Esophagus muscularis mucosa (tissue), 4 donors: Measurements from ENCODE around the gene ADA. TPM values are rescaled to one million over a fixed set of nuclear protein-coding genes. Genes with fewer than 3 reads are reported as not detected.

Source experiments
- DNase-seq: peaks from one replicate; pipeline ENCODE4 v3.0.0-alpha.2; 2017; ENCODE audit errors: extremely low spot score
- H3K27ac ChIP-seq, 4 donors: fragments of 200-600 bp; sonication (generic); replicated peaks in 1 of 4; 1 replicate in 3 of 4; 2 replicates in 1 of 4; pipeline ENCODE4 v1.5.1; 2016 to 2019; ENCODE audit warnings: mild to moderate bottlenecking in 1 of 4
- H3K27me3 ChIP-seq, 4 donors: fragments of 200-600 bp; sonication (generic); one replicate each; pipeline versions ENCODE4 v1.5.1 to v1.6.0; 2016 to 2019
- H3K36me3 ChIP-seq, 4 donors: fragments of 200-600 bp; sonication (generic); one replicate each; pipeline ENCODE4 v1.5.1; 2016 to 2019
- H3K4me1 ChIP-seq, 4 donors: fragments of 200-600 bp; sonication (generic); one replicate each; pipeline ENCODE4 v1.5.1; 2016 to 2019
- H3K4me3 ChIP-seq, 4 donors: fragments of 200-600 bp; sonication (generic); 1 replicate in 2 of 4; 2 replicates in 2 of 4; pipeline ENCODE4 v1.5.1; 2016 to 2019; ENCODE audit warnings: mild to moderate bottlenecking in 4 of 4, moderate library complexity in 1 of 4
- H3K9me3 ChIP-seq, 4 donors: fragments of 200-600 bp; sonication (generic); 1 replicate in 3 of 4; 2 replicates in 1 of 4; pipeline ENCODE4 v1.5.1; 2016 to 2019
- CTCF ChIP-seq, 3 experiments: fragments of 200-600 bp in 2 of 3; fragments of 450-650 bp in 1 of 3; sonication (generic) in 2 of 3; IDR thresholded peaks; one replicate each; pipeline ENCODE4 v1.5.1; 2017 to 2019; ENCODE audit warnings: antibody characterized with exemption in 3 of 3, mild to moderate bottlenecking in 2 of 3, moderate library complexity in 1 of 3
- EP300 ChIP-seq: sonication (generic); formaldehyde crosslinking; IDR thresholded peaks from one replicate; pipeline ENCODE4 v1.6.1; 2017; ENCODE audit warnings: antibody characterized with exemption
- POLR2A ChIP-seq: fragments of 450-650 bp; IDR thresholded peaks from one replicate; pipeline ENCODE4 v1.6.1; 2017; ENCODE audit warnings: antibody characterized with exemption, moderate library complexity, mild to moderate bottlenecking, low read depth
- POLR2AphosphoS5 ChIP-seq, 2 donors: sonication (generic); formaldehyde crosslinking; IDR thresholded peaks; one replicate each; pipeline ENCODE4 v1.6.1; 2017; ENCODE audit warnings: antibody characterized with exemption in 2 of 2
- WGBS: methylation state at CpG from one replicate; pipeline ENCODE4 v1.1.5; 2018; 5-methylcytosine and 5-hydroxymethylcytosine counted together
- intact Hi-C: fragments of 100-400 bp; cut with DNase I; formaldehyde crosslinking; loops from one replicate; pipeline ENCODE4 v1.15.1; 2023
- total RNA-seq, 4 donors: library from RNA; depleted of rRNA; stranded (reverse); fragments of >200 nt; gene quantifications; one replicate each; pipeline versions ENCODE4 v1.1.0 to v1.2.1, GENCODE V29; 2016

Gene ADA
- total RNA-seq, 4 donors from 2014 or later: 9.6 to 18.4 (median 13.4) TPM

DNA sequence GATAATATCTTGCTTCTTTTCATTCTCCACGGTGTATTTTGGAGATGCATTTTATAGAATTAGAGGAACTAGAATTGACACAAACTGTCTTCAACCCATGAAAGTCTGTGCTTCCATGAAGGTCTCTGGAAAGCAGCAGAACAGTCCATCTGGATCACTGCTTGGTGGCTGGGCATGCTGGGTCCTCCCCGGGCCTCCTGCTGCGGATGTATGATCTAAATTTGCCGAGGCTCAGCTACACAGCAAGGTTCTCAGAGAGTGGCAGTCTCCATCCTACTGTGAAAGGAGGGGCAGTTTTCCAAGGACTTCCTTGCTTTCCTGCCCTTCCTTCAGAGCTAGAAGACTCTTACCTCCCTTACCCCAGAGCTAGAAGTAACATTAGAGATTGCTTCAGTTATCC lies 54.0 kb downstream of the ADA start:
- 82% methylated on average over 4 of the region's 4 CpGs for WGBS
- no peaks in the 10 kb centered on the region for H3K9me3 ChIP-seq
- intact Hi-C loops: no loop called here
- DNase-seq: no peak
- H3K36me3 ChIP-seq: peaks cover 0 to 20% (median 1%) of the 10 kb centered on the region in 4 donors
- no peaks in the 10 kb centered on the region for H3K27me3 ChIP-seq
- H3K27ac ChIP-seq: peak overlapping the region; percentile 88 to 93 (median 90)
- no peak overlapping the region for H3K4me3 ChIP-seq
- peaks cover 92 to 100% (median 93%) of the 10 kb centered on the region in 4 donors for H3K4me1 ChIP-seq
- TF ChIP-seq POLR2A (no peak), CTCF (IDR thresholded peaks at IDR 0.05) (no peak), POLR2AphosphoS5 (IDR thresholded peaks at IDR 0.05) (no peak), EP300 (no peak)

DNA sequence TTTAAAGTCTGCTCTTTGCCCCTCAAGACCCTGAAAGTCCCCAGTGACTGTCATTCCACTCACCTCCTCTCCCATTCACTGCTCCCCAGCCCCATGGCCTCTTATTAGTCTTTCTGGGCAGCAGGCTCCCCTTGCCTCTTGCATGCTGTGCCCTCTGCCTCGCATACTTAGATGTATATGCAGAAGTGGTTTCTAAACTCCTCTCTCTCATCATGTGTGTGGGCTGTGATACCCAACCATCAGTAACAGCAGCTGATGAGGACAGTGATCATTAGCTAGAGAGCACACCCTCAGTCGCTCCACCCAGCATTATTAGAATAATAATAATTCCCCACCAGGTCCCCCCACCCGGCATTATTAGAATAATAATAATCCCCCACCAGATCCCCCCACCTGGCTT lies 54.6 kb downstream of the ADA start:
- Histone ChIP-seq H3K4me1 (peaks cover 85 to 100% (median 92%) of the 10 kb centered on the region in 4 donors), H3K4me3 (no peak overlapping the region), H3K9me3 (no peaks in the 10 kb centered on the region), H3K27me3 (no peaks in the 10 kb centered on the region), H3K27ac (peak overlapping the region; percentile 88 to 93 (median 90)), H3K36me3 (peaks cover 0 to 27% (median 7%) of the 10 kb centered on the region in 4 donors)
- TF ChIP-seq POLR2A: no peak
- no peak for TF ChIP-seq POLR2AphosphoS5 (IDR thresholded peaks at IDR 0.05)
- no peak for TF ChIP-seq EP300
- TF ChIP-seq CTCF (IDR thresholded peaks at IDR 0.05): no peak
- WGBS: 82% methylated on average over 3 of the region's 3 CpGs
- no peak for DNase-seq
- intact Hi-C loops: no loop called here

GRCh38 chr20:44596010-44596409 lies 55.5 kb downstream of the ADA start:
- H3K4me1 ChIP-seq: peaks cover 78 to 100% (median 90%) of the 10 kb centered on the region in 4 donors

DNA sequence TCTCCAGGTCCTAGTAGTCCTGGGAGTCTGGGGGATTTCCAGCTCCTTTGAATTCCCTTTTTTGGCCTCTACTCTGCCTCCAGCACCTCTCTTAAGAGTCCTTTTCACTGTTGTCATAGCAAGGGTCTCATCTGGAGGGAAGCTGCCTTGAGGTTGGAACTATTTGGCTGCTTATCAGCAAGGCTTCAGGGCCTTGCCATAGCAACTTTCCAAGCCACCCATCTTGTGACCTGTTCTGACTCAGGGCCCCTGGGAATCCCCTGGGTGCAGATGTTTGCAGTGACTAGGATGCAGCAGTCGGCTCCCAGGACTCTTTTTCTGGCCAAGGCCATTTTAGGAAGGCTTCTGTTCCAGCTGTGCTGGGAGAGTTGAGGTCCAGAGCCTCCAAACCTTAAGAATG lies 56.8 kb downstream of the ADA start:
- no peak overlapping the region for H3K4me3 ChIP-seq
- H3K27me3 ChIP-seq: no peaks in the 10 kb centered on the region
- intact Hi-C loops: no loop called here
- H3K9me3 ChIP-seq: no peaks in the 10 kb centered on the region
- peak overlapping the region; percentile 63 to 93 (median 89) for H3K27ac ChIP-seq
- H3K36me3 ChIP-seq: peaks cover 11 to 48% (median 27%) of the 10 kb centered on the region in 4 donors
- DNase-seq: no peak
- TF ChIP-seq POLR2AphosphoS5 (IDR thresholded peaks at IDR 0.05) (no peak), POLR2A (no peak), EP300 (no peak), CTCF (IDR thresholded peaks at IDR 0.05) (no peak)
- peaks cover 68 to 99% (median 85%) of the 10 kb centered on the region in 4 donors for H3K4me1 ChIP-seq
- WGBS: 13% methylated on average over 1 of the region's 1 CpG

More at GRCh38 chr20:44596010-44596409, 55.5 kb downstream of the ADA start:
- H3K27ac ChIP-seq: peak overlapping the region; percentile 88 to 93 (median 90)
- TF ChIP-seq EP300 (no peak), CTCF (IDR thresholded peaks at IDR 0.05) (no peak), POLR2A (no peak), POLR2AphosphoS5 (IDR thresholded peaks at IDR 0.05) (no peak)
- intact Hi-C loops: no loop called here
- DNase-seq: no peak
- H3K9me3 ChIP-seq: no peaks in the 10 kb centered on the region
- 69% methylated on average over 4 of the region's 4 CpGs for WGBS
- no peaks in the 10 kb centered on the region for H3K27me3 ChIP-seq
- H3K36me3 ChIP-seq: peaks cover 4 to 35% (median 15%) of the 10 kb centered on the region in 4 donors
- no peak overlapping the region for H3K4me3 ChIP-seq

GRCh38 chr20:44593751-44594150 lies 57.7 kb downstream of the ADA start:
- no peak for DNase-seq
- no peaks in the 10 kb centered on the region for H3K27me3 ChIP-seq
- no peaks in the 10 kb centered on the region for H3K9me3 ChIP-seq
- peaks cover 60 to 98% (median 80%) of the 10 kb centered on the region in 4 donors for H3K4me1 ChIP-seq
- H3K36me3 ChIP-seq: peaks cover 11 to 51% (median 27%) of the 10 kb centered on the region in 4 donors
- peak overlapping the region; percentile 63 to 93 (median 89) for H3K27ac ChIP-seq
- H3K4me3 ChIP-seq: no peak overlapping the region
- intact Hi-C loops: no loop called here
- WGBS: 62% methylated on average over 2 of the region's 2 CpGs
- TF ChIP-seq POLR2A (no peak), POLR2AphosphoS5 (IDR thresholded peaks at IDR 0.05) (peak in 1 of 2 donors; percentile 22), CTCF (IDR thresholded peaks at IDR 0.05) (no peak), EP300 (no peak)
